GM18505 (cell line): ENCODE measurements around the gene SORCS1.
A peak's percentile ranks its signal among the peaks of the same experiment; 100 is the strongest.
"Not testable (repeated sequence)": the region's sequence is repeated elsewhere in the genome, so short reads cannot be mapped to it uniquely, and the experiment has no call there.

ENCODE experiments used
- ATAC-seq: cut with Tn5 transposase; IDR thresholded peaks from one replicate; pipeline ENCODE4 v1.9.1; 2021; ENCODE audit not compliant: unreplicated experiment
- POLR2A ChIP-seq: IDR thresholded peaks from 4 replicates; pipeline ENCODE4 v1.6.1; 2011; ENCODE audit warnings: borderline replicate concordance; ENCODE audit not compliant: insufficient read depth, insufficient read length; ENCODE audit errors: extremely low read depth

Gene SORCS1

GRCh38 chr10:106929291-106929895, 235.1 kb downstream of the SORCS1 start:
- TF ChIP-seq POLR2A = no peak
- no peak for ATAC-seq

GRCh38 chr10:106928151-106928550, 236.4 kb downstream of the SORCS1 start:
- ATAC-seq = not testable (repeated sequence)

- TF ChIP-seq POLR2A = no peak
Measured at GRCh38 chr10:106925191-106925590, 239.3 kb downstream of the SORCS1 start.

DNA sequence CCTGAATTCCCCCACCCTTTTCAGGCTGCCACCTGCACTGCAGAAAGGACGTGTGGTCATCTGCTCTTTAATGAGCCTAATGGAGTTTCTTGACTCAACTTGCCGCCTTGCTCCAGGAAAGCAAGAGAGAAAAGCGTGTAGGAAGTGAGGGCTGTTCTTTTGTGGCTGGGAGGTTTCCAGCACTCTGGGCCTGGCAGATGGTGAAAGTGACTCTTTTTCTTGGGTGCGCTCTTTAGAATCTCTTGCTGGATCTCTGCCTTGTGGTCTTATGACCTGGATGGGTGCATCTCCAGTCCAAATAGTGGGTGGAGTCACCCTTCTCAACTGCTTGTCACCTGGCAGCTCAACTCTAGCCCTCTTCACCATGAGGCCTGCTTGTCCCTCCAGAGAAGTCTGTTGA, 244.0 kb downstream of the SORCS1 start:
- ATAC-seq = no peak
- TF ChIP-seq POLR2A = no peak

More at GRCh38 chr10:106925191-106925590, 239.3 kb downstream of the SORCS1 start:
- ATAC-seq = no peak

DNA sequence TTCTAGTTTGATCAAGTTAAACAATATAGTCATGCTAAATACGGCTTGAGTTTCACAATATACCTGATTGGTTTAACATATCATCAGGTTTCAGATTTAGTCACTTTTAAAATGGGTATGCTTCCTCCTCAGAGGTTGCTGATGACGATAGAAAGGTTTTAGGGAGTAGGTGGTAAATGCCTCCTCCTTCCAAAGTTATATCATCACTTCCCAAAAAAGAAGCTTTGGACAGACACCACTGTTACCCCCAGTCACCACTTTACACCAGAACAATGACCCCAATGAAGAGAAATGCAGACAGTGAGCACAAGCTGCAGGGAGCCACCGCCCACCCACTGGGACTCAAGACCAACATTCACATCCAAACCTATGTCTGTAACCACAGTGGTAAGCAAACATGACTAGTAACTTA, 244.6 kb downstream of the SORCS1 start:
- ATAC-seq = peak; percentile 83
- TF ChIP-seq POLR2A = no peak

DNA sequence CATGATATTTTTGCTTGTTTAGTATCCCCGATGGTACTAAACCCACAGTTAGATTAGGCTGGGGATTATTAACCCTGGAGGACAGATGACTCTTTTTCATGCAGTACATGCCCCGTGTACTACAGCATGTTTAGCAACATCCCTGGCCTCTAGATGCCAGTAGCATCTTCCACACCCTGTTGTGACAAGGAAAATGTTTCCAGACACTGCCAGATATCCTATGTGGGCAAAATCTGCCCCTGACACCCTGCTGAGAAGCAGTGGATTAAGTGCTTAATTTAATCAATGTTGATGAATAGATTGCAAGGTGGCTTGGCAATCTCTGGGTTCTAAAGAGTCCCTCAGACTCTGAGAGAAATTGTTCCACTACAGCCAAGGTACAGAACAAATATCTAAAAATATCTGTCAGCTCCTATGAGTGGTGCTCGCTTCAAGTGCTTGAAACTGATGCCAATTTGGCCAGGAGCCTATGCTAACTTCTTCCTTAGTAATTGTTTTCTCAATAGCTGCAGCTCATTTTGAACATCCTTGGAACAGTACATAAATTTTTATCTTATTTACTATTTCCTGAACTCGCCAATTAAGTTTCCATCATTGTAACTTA, 247.0 kb downstream of the SORCS1 start:
- ATAC-seq = no peak
- TF ChIP-seq POLR2A = no peak

- TF ChIP-seq POLR2A = no peak
Measured at GRCh38 chr10:106914016-106914415, 250.5 kb downstream of the SORCS1 start.

DNA sequence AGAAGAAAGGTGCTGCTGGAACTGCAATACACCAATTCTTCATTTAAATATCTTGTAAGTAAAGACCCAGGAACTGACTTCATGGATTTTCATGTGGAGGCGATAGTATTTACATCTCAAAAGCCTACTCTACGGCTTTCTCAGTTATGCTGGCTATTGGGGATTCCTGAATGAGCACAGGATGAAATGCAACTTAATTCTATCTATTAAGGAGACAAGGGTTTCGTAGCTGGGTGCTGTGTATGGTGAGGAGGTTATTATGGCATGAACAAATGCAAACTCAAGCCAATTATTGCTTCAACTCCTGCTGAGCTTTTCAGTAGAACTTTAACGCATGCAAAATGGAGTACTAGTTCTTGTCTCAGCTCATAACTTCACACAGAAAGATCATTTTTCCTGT, 251.2 kb downstream of the SORCS1 start:
- TF ChIP-seq POLR2A = no peak
- ATAC-seq = no peak

More at GRCh38 chr10:106914016-106914415, 250.5 kb downstream of the SORCS1 start:
- ATAC-seq = no peak

GRCh38 chr10:106911096-106911495, 253.4 kb downstream of the SORCS1 start:
- TF ChIP-seq POLR2A = no peak
- ATAC-seq = no peak

GRCh38 chr10:106910666-106911065, 253.8 kb downstream of the SORCS1 start:
- TF ChIP-seq POLR2A = no peak

DNA sequence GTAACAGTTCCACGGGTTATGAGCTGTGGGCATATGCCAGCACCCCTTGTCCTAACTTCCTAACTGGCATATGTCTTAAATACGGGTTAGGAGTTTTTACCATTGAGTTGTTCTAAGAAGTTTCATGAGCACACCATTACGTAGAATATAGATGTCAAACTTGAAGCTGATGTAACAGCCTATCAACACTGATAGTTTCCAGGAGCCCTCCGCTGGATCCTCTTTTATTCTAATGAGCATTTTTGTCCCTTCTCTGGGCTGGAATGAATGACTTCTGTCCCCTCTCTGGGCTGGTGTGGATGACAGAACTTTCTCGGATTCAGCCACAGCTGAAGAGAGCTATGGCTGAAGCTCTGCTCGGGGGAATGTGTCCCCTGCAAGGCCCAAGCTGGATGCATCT, 256.3 kb downstream of the SORCS1 start:
- TF ChIP-seq POLR2A = no peak
- ATAC-seq = no peak

More at GRCh38 chr10:106910666-106911065, 253.8 kb downstream of the SORCS1 start:
- ATAC-seq = no peak

- TF ChIP-seq POLR2A = no peak
Measured at GRCh38 chr10:106904209-106904608, 260.3 kb downstream of the SORCS1 start.

DNA sequence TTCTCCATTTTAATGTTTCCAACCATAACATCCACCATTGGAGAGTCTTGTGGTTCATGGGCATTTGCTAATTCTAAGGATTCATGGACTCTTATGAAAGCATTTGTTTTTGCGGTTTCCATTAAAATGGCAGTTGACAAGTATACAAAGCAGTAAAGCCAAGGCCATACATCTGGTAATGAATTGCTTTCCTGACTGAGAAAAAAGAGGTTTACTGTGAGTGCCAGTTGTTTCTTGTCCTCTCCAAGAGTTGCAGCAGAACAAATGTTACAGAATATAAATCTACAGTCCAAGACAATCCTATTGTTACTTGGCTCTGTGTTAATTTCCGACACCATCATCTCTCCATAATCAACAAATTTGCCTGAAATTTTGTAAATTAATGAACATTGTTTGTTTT, 261.3 kb downstream of the SORCS1 start:
- TF ChIP-seq POLR2A = no peak
- no peak for ATAC-seq

More at GRCh38 chr10:106904209-106904608, 260.3 kb downstream of the SORCS1 start:
- no peak for ATAC-seq

- TF ChIP-seq POLR2A = no peak
- no peak for ATAC-seq
Measured at GRCh38 chr10:106900016-106900652, 264.4 kb downstream of the SORCS1 start.
